HepG2 (cell line): ENCODE data around the gene TMEM41A. TPM values are rescaled to one million over a fixed set of nuclear protein-coding genes. Genes with fewer than 3 reads are reported as not detected.

Experiments
- ATF3 ChIP-seq: sonication (generic); formaldehyde crosslinking; IDR thresholded peaks from 2 replicates; pipeline ENCODE4 v1.4.0; 2020; ENCODE audit warnings: missing genetic modification reagents
- BRCA1 ChIP-seq: sonication (generic); formaldehyde crosslinking; IDR thresholded peaks from 2 replicates; pipeline ENCODE4 v1.4.0; 2020; ENCODE audit warnings: missing genetic modification reagents
- CBFB ChIP-seq: sonication (generic); formaldehyde crosslinking; IDR thresholded peaks from 2 replicates; pipeline ENCODE4 v1.4.0; 2020; ENCODE audit warnings: missing genetic modification reagents
- CEBPG ChIP-seq: IDR thresholded peaks from 2 replicates; pipeline ENCODE4 v1.6.1; 2016
- DDIT3 ChIP-seq: sonication (generic); formaldehyde crosslinking; IDR thresholded peaks from 2 replicates; pipeline ENCODE4 v1.4.0; 2020; ENCODE audit warnings: mild to moderate bottlenecking, missing genetic modification reagents
- DPF2 ChIP-seq: sonication (generic); formaldehyde crosslinking; IDR thresholded peaks from 2 replicates; pipeline ENCODE4 v1.4.0; 2020; ENCODE audit warnings: mild to moderate bottlenecking, low read depth, missing genetic modification reagents, borderline replicate concordance
- DRAP1 ChIP-seq: IDR thresholded peaks from 2 replicates; pipeline ENCODE4 v1.6.1; 2016; ENCODE audit warnings: missing genetic modification reagents, missing compliant biosample characterization
- E2F1 ChIP-seq: sonication (generic); formaldehyde crosslinking; IDR thresholded peaks from 2 replicates; pipeline ENCODE4 v1.5.0; 2020; ENCODE audit warnings: missing genetic modification reagents
- KDM5A ChIP-seq: fragments of 200-600 bp; sonication (generic); IDR thresholded peaks from 2 replicates; pipeline ENCODE4 v1.7.0; 2018; ENCODE audit warnings: antibody characterized with exemption, mild to moderate bottlenecking, low read length, borderline replicate concordance
- NBN ChIP-seq: fragments of 450-650 bp; conservative IDR thresholded peaks from 2 replicates; pipeline ENCODE4 v1.6.1; 2017
- NFYC ChIP-seq: IDR thresholded peaks from 2 replicates; pipeline ENCODE4 v1.6.1; 2016; ENCODE audit warnings: missing genetic modification reagents, missing compliant biosample characterization
- NRL ChIP-seq: sonication (generic); formaldehyde crosslinking; IDR thresholded peaks from 2 replicates; pipeline ENCODE4 v1.5.0; 2020; ENCODE audit warnings: missing genetic modification reagents, mild to moderate bottlenecking, moderate library complexity, borderline replicate concordance
- PAX8 ChIP-seq: sonication (generic); formaldehyde crosslinking; IDR thresholded peaks from 2 replicates; pipeline ENCODE4 v1.8.0; 2022; ENCODE audit warnings: mild to moderate bottlenecking, missing genetic modification reagents, borderline replicate concordance
- PAXIP1 ChIP-seq: sonication (generic); formaldehyde crosslinking; conservative IDR thresholded peaks from 2 replicates; pipeline ENCODE4 v1.4.0; 2020; ENCODE audit warnings: mild to moderate bottlenecking, missing genetic modification reagents, moderate library complexity
- RNF2 ChIP-seq: fragments of 450-650 bp; conservative IDR thresholded peaks from 2 replicates; pipeline ENCODE4 v1.6.1; 2016; ENCODE audit warnings: low read depth
- SAP130 ChIP-seq: IDR thresholded peaks from 2 replicates; pipeline ENCODE4 v1.6.1; 2016; ENCODE audit warnings: low read depth
- SRY ChIP-seq: sonication (generic); formaldehyde crosslinking; IDR thresholded peaks from 2 replicates; pipeline ENCODE4 v1.8.0; 2022; ENCODE audit warnings: mild to moderate bottlenecking, missing genetic modification reagents
- TARDBP ChIP-seq: sonication (generic); formaldehyde crosslinking; IDR thresholded peaks from 2 replicates; pipeline ENCODE4 v1.8.0; 2022; ENCODE audit warnings: mild to moderate bottlenecking, missing genetic modification reagents
- U2AF1 ChIP-seq: fragments of 200-400 bp; formaldehyde crosslinking; optimal IDR thresholded peaks from 2 replicates; pipeline ENCODE3; 2017; ENCODE audit warnings: mild to moderate bottlenecking, low read depth, low read length
- ZFP36L1 ChIP-seq: sonication (generic); formaldehyde crosslinking; IDR thresholded peaks from 2 replicates; pipeline ENCODE4 v1.8.0; 2022; ENCODE audit warnings: mild to moderate bottlenecking, missing genetic modification reagents, moderate library complexity
- ZFP82 ChIP-seq: sonication (generic); formaldehyde crosslinking; IDR thresholded peaks from 2 replicates; pipeline ENCODE4 v1.5.1; 2020; ENCODE audit warnings: mild to moderate bottlenecking, missing genetic modification reagents, borderline replicate concordance
- ZKSCAN8 ChIP-seq: IDR thresholded peaks from 2 replicates; pipeline ENCODE4 v1.6.1; 2016; ENCODE audit warnings: borderline replicate concordance, missing genetic modification reagents, missing compliant biosample characterization
- ZNF225 ChIP-seq: sonication (generic); formaldehyde crosslinking; IDR thresholded peaks from 2 replicates; pipeline ENCODE4 v1.4.0; 2020; ENCODE audit warnings: mild to moderate bottlenecking, missing genetic modification reagents
- ZNF256 ChIP-seq: sonication (generic); formaldehyde crosslinking; conservative IDR thresholded peaks from 2 replicates; pipeline ENCODE4 v1.4.0; 2020; ENCODE audit warnings: missing genetic modification reagents
- ZSCAN9 ChIP-seq: IDR thresholded peaks from 2 replicates; pipeline ENCODE4 v1.6.1; 2016; ENCODE audit warnings: borderline replicate concordance
- polyA plus RNA-seq, 8 experiments: library from polyadenylated mRNA; depleted of rRNA in 3 of 8; stranded (reverse) in 7 of 8; unstranded in 1 of 8; fragments of >200 nt; fragmentation: Illumina TruSeq in 4 of 8; extraction: Trizol in 4 of 8; gene quantifications; 2 replicates each; pipeline versions ENCODE4 v1.2.1 to v1.2.3, GENCODE V29; 2011 to 2016; ENCODE audit warnings: low read depth in 4 of 8, missing spikeins in 1 of 8, mixed read lengths in 1 of 8; ENCODE audit not compliant: insufficient read depth in 1 of 8
- total RNA-seq, 5 experiments: library from RNA; depleted of rRNA; stranded (reverse); fragments of >200 nt; fragmentation: Illumina TruSeq; extraction: Trizol; gene quantifications; 2 replicates each; pipeline ENCODE4 v1.2.3, GENCODE V29; 2016; ENCODE audit warnings: low read depth in 1 of 5

The TMEM41A gene
- total and polyA plus RNA-seq, 2 of the 13 experiments (the other 11 are each of a cell fraction or from before 2014, with no cell fraction given) = 30.0 to 40.0 TPM

GRCh38 chr3:185498503-185499396 lies at the start of gene TMEM41A (continued):
- TF ChIP-seq PAXIP1 (CRISPR knock-in tag) (no peak; the same call in 1 of the 2 replicates), ZFP82 (CRISPR knock-in tag) (peak; percentile 69; the same call in 1 of the 2 replicates), DRAP1 (peak; percentile 73), ZFP36L1 (CRISPR knock-in tag) (peak; percentile 83), NFYC (CRISPR knock-in tag) (no peak), TARDBP (CRISPR knock-in tag) (peak; percentile 91), SAP130 (CRISPR knock-in tag) (peak; percentile 90), SRY (0 out of 2 replicates have a peak, but pooled peaks have one; percentile 44), ZSCAN9 (peak; percentile 68; the same call in 1 of the 2 replicates), PAX8 (CRISPR knock-in tag) (0 out of 2 replicates have a peak, but pooled peaks have one; percentile 23), RNF2 (peak; percentile 47; the same call in 1 of the 2 replicates), NRL (peak; percentile 92; the same call in 1 of the 2 replicates), CBFB (CRISPR knock-in tag) (peak; percentile 95), U2AF1 (peak; percentile 95), ZNF256 (CRISPR knock-in tag) (peak; percentile 88), DDIT3 (no peak), ZKSCAN8 (CRISPR knock-in tag) (peak; percentile 65), BRCA1 (CRISPR knock-in tag) (no peak), ZNF225 (CRISPR knock-in tag) (peak; percentile 89; the same call in 1 of the 2 replicates), KDM5A (peak; percentile 99), NBN (no peak), ATF3 (peak; percentile 56; the same call in 1 of the 2 replicates), DPF2 (no peak), E2F1 (CRISPR knock-in tag) (no peak), CEBPG (CRISPR knock-in tag) (0 out of 2 replicates have a peak, but pooled peaks have one; percentile 28)
